Fibroblast of the conjunctiva (primary cell): Measurements from ENCODE around the gene OPCML.

Experiments
- DNase-seq: peaks from one replicate; pipeline ENCODE4 v3.0.0-alpha.2; 2010; ENCODE audit warnings: low read depth

Gene OPCML

GRCh38 chr11:133291780-133292179 is 240.5 kb downstream of the OPCML start:
- DNase-seq, result no peak

GRCh38 chr11:133285359-133285758 is 246.9 kb downstream of the OPCML start:
- no peak for DNase-seq

- no peak for DNase-seq
Observed at GRCh38 chr11:133284156-133284555, 248.1 kb downstream of the OPCML start.

- DNase-seq, result no peak
Observed at GRCh38 chr11:133277886-133278285, 254.4 kb downstream of the OPCML start.

- no peak for DNase-seq
Observed at GRCh38 chr11:133271871-133272776, 260.2 kb downstream of the OPCML start.

GRCh38 chr11:133271206-133271605 is 261.1 kb downstream of the OPCML start:
- DNase-seq, result no peak

GRCh38 chr11:133269267-133269666 is 263.0 kb downstream of the OPCML start:
- DNase-seq, result no peak

- no peak for DNase-seq
Observed at GRCh38 chr11:133266986-133267385, 265.3 kb downstream of the OPCML start.

- DNase-seq, result no peak
Observed at GRCh38 chr11:133265530-133266035, 266.7 kb downstream of the OPCML start.

- DNase-seq, result no peak
Observed at GRCh38 chr11:133263332-133263731, 269.0 kb downstream of the OPCML start.

- no peak for DNase-seq
Observed at GRCh38 chr11:133258751-133259150, 273.6 kb downstream of the OPCML start.

GRCh38 chr11:133254601-133255000 is 277.7 kb downstream of the OPCML start:
- no peak for DNase-seq

GRCh38 chr11:133253570-133253969 is 278.7 kb downstream of the OPCML start:
- DNase-seq, result no peak

GRCh38 chr11:133251841-133252240 is 280.5 kb downstream of the OPCML start:
- DNase-seq, result no peak

GRCh38 chr11:133249530-133249929 is 282.8 kb downstream of the OPCML start:
- no peak for DNase-seq

GRCh38 chr11:133249065-133249464 is 283.2 kb downstream of the OPCML start:
- no peak for DNase-seq

GRCh38 chr11:133243832-133244231 is 288.5 kb downstream of the OPCML start:
- no peak for DNase-seq

GRCh38 chr11:133240908-133241655 is 291.2 kb downstream of the OPCML start:
- no peak for DNase-seq

- DNase-seq, result no peak
Observed at GRCh38 chr11:133239575-133239974, 292.7 kb downstream of the OPCML start.

- DNase-seq, result no peak
Observed at GRCh38 chr11:133238495-133238894, 293.8 kb downstream of the OPCML start.

- DNase-seq, result no peak
Observed at GRCh38 chr11:133238027-133238426, 294.3 kb downstream of the OPCML start.

GRCh38 chr11:133235381-133235780 is 296.9 kb downstream of the OPCML start:
- DNase-seq, result no peak

- DNase-seq, result no peak
Observed at GRCh38 chr11:133234883-133235282, 297.4 kb downstream of the OPCML start.
